GM21526 (cell line): Measurements from ENCODE around the gene SLC39A6.
"Not testable (repeated sequence)": the region's sequence is repeated elsewhere in the genome, so short reads cannot be mapped to it uniquely, and the experiment has no call there.

Experiments used
- ATAC-seq: cut with Tn5 transposase; IDR thresholded peaks from one replicate; pipeline ENCODE4 v1.9.1; 2021; ENCODE audit warnings: moderate library complexity; ENCODE audit not compliant: unreplicated experiment, low FRiP score

SLC39A6 gene

GRCh38 chr18:36066686-36067054 lies 62.5 kb downstream of the SLC39A6 start:
- ATAC-seq = no peak

- ATAC-seq = no peak
Measured at GRCh38 chr18:36066001-36066400, 63.1 kb downstream of the SLC39A6 start.

- not testable (repeated sequence) for ATAC-seq
Measured at GRCh38 chr18:36064809-36065079, 64.4 kb downstream of the SLC39A6 start.

GRCh38 chr18:36064027-36064808 lies 64.9 kb downstream of the SLC39A6 start:
- no peak for ATAC-seq

GRCh38 chr18:36058674-36059073 lies 70.5 kb downstream of the SLC39A6 start:
- ATAC-seq = no peak
